H1 (cell line): ENCODE measurements around the gene TRAPPC3. TPM values are rescaled to one million over a fixed set of nuclear protein-coding genes. Genes with fewer than 3 reads are reported as not detected.

Experiments
- KDM5A ChIP-seq: fragments of 200-600 bp; IDR thresholded peaks from 2 replicates; pipeline ENCODE4 v1.7.1; 2012; ENCODE audit warnings: mild to moderate bottlenecking, low read length, inconsistent platforms, mixed read lengths
- polyA plus RNA-seq, 7 experiments: library from polyadenylated mRNA; depleted of rRNA in 3 of 7; stranded (reverse) in 5 of 7; unstranded in 2 of 7; fragments of >200 nt in 5 of 7; fragments of 200-250 nt in 2 of 7; gene quantifications; 1 replicate in 5 of 7; 2 replicates in 1 of 7; 4 replicates in 1 of 7; pipeline versions ENCODE4 v1.2.1 to v1.2.3, GENCODE V29; 2011 to 2013; ENCODE audit warnings: missing spikeins in 2 of 7, mixed read lengths in 2 of 7
- total RNA-seq: library from RNA; stranded (reverse); fragmentation: NEBNext Ultra II Directional; extraction: Animal tissue kit (Norgen Biotek cat#: 25700); gene quantifications from 2 replicates; pipeline ENCODE4 v1.2.1, GENCODE V29; 2021
- TF ChIP-seq, protein P1 (sequence below): IDR thresholded peaks from 2 replicates; pipeline ENCODE4 v1.6.1; 2012; ENCODE audit warnings: low read length, inconsistent platforms

The TRAPPC3 gene
- total and polyA plus RNA-seq, 2 of the 8 experiments (the other 6 are each of a cell fraction or from before 2014, with no cell fraction given), result 47.8 to 51.0 TPM

DNA sequence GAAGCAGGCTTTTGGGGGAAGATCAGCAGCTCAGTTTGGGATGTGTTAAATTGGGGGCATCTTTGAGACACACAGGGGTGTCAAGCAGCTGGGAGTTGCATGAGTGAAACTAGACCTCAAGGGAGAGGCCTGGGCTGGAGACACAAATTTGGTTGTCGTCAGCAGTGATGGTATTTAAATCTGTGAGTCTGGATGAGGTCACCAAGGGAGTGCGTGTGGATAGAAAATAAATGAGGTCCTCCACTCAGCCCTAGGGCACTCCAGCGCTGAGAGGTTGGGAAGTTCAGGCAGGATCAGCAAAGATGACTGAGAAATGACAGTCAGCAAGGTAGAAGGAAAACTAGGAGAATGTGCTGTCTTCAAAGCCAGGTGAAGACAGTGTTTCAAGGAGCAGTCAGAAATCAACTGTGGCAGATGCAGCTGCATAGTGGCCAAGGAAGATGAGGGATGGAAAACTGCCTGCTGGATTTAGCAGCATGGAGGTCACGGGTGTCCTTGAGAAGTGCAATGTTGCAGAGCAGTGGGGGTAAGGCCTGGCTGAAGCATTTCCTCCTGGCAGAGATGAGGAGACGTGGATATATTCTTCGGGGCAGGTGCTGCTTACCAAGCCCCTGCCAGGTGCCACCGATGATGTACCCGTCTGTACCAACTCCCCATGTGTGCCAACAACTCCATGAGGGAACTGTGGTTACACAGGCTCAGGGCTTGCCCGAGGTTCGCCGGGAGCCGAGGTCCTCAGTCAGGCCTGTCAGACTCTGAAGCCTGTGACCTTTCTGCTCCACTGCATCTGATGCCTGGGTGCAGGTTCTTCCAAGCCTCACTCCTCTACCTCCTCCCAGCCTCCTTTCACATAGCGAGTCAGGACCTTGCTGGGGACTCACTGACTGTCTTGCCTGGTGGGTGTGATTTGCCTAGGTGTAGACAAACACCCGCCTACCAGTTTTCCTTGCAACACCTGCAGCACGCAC lies 17.9 kb upstream of the TRAPPC3 start (continued):
- TF ChIP-seq, protein P1, sequence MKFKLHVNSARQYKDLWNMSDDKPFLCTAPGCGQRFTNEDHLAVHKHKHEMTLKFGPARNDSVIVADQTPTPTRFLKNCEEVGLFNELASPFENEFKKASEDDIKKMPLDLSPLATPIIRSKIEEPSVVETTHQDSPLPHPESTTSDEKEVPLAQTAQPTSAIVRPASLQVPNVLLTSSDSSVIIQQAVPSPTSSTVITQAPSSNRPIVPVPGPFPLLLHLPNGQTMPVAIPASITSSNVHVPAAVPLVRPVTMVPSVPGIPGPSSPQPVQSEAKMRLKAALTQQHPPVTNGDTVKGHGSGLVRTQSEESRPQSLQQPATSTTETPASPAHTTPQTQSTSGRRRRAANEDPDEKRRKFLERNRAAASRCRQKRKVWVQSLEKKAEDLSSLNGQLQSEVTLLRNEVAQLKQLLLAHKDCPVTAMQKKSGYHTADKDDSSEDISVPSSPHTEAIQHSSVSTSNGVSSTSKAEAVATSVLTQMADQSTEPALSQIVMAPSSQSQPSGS, result no peak
- TF ChIP-seq KDM5A, result no peak
